Measurements from ENCODE around the gene LMX1A. TPM values are rescaled to one million over a fixed set of nuclear protein-coding genes. Genes with fewer than 3 reads are reported as not detected.

Gene LMX1A
- total and polyA plus RNA-seq, 2 of the 13 experiments (the other 11 are each of a cell fraction or from before 2014, with no cell fraction given) = 0.07 TPM; not detected in 1

DNA sequence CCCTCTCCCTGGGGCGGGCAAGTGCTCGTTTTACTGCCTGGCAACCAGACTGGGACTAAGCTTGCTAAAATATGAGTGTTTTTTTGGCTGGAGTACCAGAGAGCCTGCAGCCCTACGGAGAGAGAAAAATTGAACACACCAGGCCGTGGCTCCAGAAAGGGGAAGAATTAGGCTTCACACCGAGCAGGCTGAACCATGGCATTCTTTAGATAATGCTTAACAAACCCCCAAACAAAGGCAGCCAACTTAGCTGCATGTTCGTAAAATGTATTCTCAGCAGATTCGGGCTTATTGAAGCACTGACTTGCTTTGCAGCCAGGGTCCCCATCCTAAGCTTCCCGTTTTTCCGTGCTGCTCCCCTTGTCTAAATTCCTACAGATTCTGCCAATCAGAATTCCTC lies 76.6 kb downstream of the LMX1A start:
- in situ Hi-C loops (cut with HindIII; ENCODE audit: extremely low pct_ligation_motif_present, low pct_unique_long_range_greater_than_20kb) = no loop called here
- Histone ChIP-seq H3K9me3 (ENCODE audit: low read length) (no peaks in the 10 kb centered on the region), H3K4me1 (ENCODE audit: insufficient read depth, low read length) (peaks cover 16% of the 10 kb centered on the region), H4K20me1 (ENCODE audit: insufficient read depth, low read length) (no peaks in the 10 kb centered on the region), H3K79me2 (ENCODE audit: insufficient read depth, low read length) (no peaks in the 10 kb centered on the region), H3K36me3 (replicated peaks in 1 of 2; ENCODE audit: control insufficient read depth in 1 of 2, insufficient read depth in 2 of 2, low read length in 2 of 2) (no peaks in the 10 kb centered on the region), H2AFZ (ENCODE audit: low read length) (no peak overlapping the region), H3K9ac (ENCODE audit: insufficient read depth, low read depth, low read length) (no peak overlapping the region), H3K4me2 (ENCODE audit: low read depth, low read length) (no peak overlapping the region), H3K4me3 (replicated peaks in 1 of 3; ENCODE audit: insufficient read depth in 1 of 3, low read depth in 2 of 3, low read length in 3 of 3) (no peak overlapping the region), H3K27ac (ENCODE audit: extremely low read length, insufficient read depth, low read length) (no peak overlapping the region), H3K27me3 (ENCODE audit: control insufficient read depth in 1 of 2, insufficient read depth in 2 of 2, low read length in 2 of 2) (no peaks in the 10 kb centered on the region)
- no peak for FAIRE-seq
- BruUV-seq (replicated peaks) = no TSS peak
- CTCF ChIA-PET (ENCODE audit: low intra/inter-chr PET ratio, low total read pairs) = no interaction called here
- ATAC-seq = no peak
- POLR2A ChIA-PET = no interaction called here
- 39% methylated on average over 6 of the region's 9 CpGs for WGBS (ENCODE audit: low lambda C conversion rate)
- TF ChIP-seq ZNF776 (CRISPR knock-in tag; IDR thresholded peaks at IDR 0.05) = no peak
- TF ChIP-seq ZFP36 (IDR thresholded peaks at IDR 0.05; ENCODE audit: borderline replicate concordance, low read depth, low read length, partially characterized antibody) = no peak
- intact Hi-C loops (cut with micrococcal nuclease; ENCODE audit: unreplicated experiment) = no loop called here
- no peak for DNase-seq (ENCODE audit: low spot score)

GRCh38 chr1:165276314-165276713 lies 80.2 kb downstream of the LMX1A start:
- Histone ChIP-seq H3K4me2 (ENCODE audit: low read depth, low read length) (no peak overlapping the region), H2AFZ (ENCODE audit: low read length) (no peak overlapping the region), H3K4me1 (ENCODE audit: insufficient read depth, low read length) (peaks cover 8% of the 10 kb centered on the region), H3K79me2 (ENCODE audit: insufficient read depth, low read length) (no peaks in the 10 kb centered on the region), H3K27me3 (ENCODE audit: control insufficient read depth in 1 of 2, insufficient read depth in 2 of 2, low read length in 2 of 2) (no peaks in the 10 kb centered on the region), H3K9ac (ENCODE audit: insufficient read depth, low read depth, low read length) (no peak overlapping the region), H4K20me1 (ENCODE audit: insufficient read depth, low read length) (no peaks in the 10 kb centered on the region), H3K27ac (ENCODE audit: extremely low read length, insufficient read depth, low read length) (no peak overlapping the region), H3K4me3 (replicated peaks in 1 of 3; ENCODE audit: insufficient read depth in 1 of 3, low read depth in 2 of 3, low read length in 3 of 3) (no peak overlapping the region), H3K36me3 (replicated peaks in 1 of 2; ENCODE audit: control insufficient read depth in 1 of 2, insufficient read depth in 2 of 2, low read length in 2 of 2) (no peaks in the 10 kb centered on the region), H3K9me3 (ENCODE audit: low read length) (no peaks in the 10 kb centered on the region)
- POLR2A ChIA-PET = no interaction called here
- CTCF ChIA-PET (ENCODE audit: low intra/inter-chr PET ratio, low total read pairs) = no interaction called here
- intact Hi-C loops (cut with micrococcal nuclease; ENCODE audit: unreplicated experiment) = no loop called here
- no TSS peak for BruUV-seq (replicated peaks)
- 41% methylated on average over 2 of the region's 2 CpGs for WGBS (ENCODE audit: low lambda C conversion rate)
- FAIRE-seq = no peak
- DNase-seq (ENCODE audit: low spot score) = no peak
- ATAC-seq = no peak
- in situ Hi-C loops (cut with HindIII; ENCODE audit: extremely low pct_ligation_motif_present, low pct_unique_long_range_greater_than_20kb) = no loop called here
- TF ChIP-seq CREB3 (CRISPR knock-in tag; IDR thresholded peaks at IDR 0.05) (no peak), NFE2L2 (IDR thresholded peaks at IDR 0.05; ENCODE audit: low read length) (no peak), ZNF282 (IDR thresholded peaks at IDR 0.05; ENCODE audit: partially characterized antibody) (no peak), JUND (CRISPR knock-in tag; IDR thresholded peaks at IDR 0.05) (no peak), ZNF589 (CRISPR knock-in tag; conservative IDR thresholded peaks at IDR 0.05) (no peak), ETV6 (CRISPR knock-in tag; conservative IDR thresholded peaks at IDR 0.05) (no peak), ZNF629 (CRISPR knock-in tag; conservative IDR thresholded peaks at IDR 0.05) (no peak), YEATS4 (CRISPR knock-in tag; IDR thresholded peaks at IDR 0.05; ENCODE audit: borderline replicate concordance) (no peak), ZNF280D (CRISPR knock-in tag; IDR thresholded peaks at IDR 0.05) (no peak), IKZF4 (CRISPR knock-in tag; IDR thresholded peaks at IDR 0.05; ENCODE audit: borderline replicate concordance, low read depth, not compliant biosample characterization) (no peak)
